NCI-H345 treated with DMSO at 0.1 percent for 48 hours (cell line): ENCODE measurements around the gene DOCK6.

Experiments used
- DNase-seq: peaks from one replicate; lab custom pipeline; 2025; ENCODE audit not compliant: unreplicated experiment; lab: John Stamatoyannopoulos, UW

The DOCK6 gene

DNA sequence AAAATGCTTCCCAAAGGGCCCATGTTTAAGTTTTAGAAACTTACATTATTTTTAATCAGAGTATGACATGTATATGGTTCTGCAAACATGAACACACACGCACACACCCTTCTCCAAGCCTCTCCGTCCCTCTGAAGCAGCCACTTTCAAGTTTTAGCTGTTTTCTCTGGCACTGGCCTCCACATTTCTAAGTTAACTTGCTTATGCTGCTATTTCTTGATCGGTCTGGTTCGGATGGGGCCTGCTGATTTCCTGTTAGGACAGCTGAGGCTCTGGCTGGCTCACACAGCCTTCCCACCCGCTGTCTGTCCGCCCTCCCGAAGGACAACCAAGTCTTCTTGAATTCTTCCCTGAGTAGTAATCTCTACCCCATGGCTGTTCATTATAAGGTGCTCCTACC lies 111.1 kb downstream of the DOCK6 start:
- no peak for DNase-seq
